CD1c-positive myeloid dendritic cell (primary cell): ENCODE results near the gene ZBTB24.

Source experiments
- DNase-seq: peaks from one replicate; pipeline ENCODE4 v3.0.0-alpha.2; 2016; ENCODE audit errors: extremely low spot score

The ZBTB24 gene

GRCh38 chr6:109451376-109451775 is 31.6 kb downstream of the ZBTB24 start:
- DNase-seq, result no peak

GRCh38 chr6:109450801-109451200 is 32.2 kb downstream of the ZBTB24 start:
- DNase-seq, result no peak

DNA sequence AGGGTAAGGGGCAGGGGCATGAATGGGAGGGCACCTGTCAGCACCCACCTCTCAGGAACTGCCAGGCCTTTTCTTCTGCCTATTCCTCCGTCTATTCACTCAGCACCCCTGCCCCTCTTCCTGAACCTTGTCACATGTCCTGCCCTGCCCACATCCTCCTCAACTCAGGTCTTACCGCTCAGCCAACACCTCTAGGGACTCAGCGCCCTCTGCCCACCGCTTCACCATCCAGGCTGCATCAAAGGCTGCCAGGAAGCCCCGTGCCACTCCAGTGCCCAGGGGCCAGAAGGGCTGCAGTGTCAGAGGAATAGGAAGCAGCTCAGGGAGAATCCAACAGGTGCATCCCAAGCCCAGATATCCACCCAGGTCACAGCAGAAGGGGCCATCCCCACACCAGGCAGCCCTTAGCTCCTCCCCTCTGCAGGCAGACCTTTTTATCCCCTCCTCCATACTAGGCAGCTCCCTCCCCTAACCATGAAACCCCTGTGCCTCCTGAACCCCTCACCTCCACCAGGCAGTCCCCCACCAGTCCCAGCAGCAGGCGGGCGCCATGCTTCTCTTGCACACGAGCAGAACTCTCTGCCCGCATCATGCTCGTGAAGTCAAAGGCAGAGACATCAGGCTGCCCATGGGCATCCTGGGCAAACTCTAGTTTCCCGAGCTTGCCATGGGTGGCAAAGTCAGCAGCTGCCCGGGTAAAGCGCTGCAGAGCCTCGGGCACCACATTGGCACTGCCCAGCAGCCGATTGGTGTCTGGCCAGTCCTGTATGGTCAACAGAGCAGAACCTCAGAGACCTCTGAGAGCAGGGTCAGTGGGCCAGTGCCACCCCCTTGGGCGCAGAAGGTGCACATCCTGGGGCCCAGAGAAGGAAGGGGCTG is 33.0 kb downstream of the ZBTB24 start:
- no peak for DNase-seq

DNA sequence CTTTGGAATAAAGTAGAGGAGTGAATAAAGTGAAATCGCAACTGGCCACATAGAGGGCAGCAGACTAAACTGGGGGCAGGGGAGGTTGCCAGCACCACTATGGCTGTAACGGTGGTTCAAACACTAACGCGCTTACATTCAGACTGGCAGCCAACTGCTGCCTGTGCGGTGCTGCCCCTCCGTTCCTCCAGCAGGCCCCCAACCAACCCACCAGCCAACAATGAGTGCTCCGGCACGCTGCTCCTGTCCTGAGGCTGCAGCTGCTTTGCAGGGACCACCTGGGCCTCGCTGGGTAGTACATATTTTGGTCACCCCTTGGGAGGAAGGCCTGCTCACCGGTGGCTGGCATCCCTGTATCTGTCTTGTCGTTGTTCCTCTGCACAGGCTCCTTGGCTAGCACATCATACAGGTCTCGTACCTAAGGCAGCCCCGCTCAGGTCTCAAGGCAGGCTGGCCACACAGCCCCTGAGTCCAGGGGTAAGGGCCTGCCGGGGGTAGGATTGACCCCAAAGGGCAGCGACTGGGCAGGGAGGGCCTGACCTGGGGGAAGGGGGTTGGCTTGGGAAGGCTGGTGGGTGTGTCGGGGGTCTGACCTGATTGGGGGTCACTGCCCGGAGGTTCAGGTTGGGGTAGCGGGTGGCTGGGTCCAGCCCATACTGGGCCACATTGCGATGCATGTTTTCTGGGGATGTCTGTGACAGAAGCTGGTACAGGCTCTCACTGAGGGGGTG is 33.8 kb downstream of the ZBTB24 start:
- DNase-seq, result no peak

DNA sequence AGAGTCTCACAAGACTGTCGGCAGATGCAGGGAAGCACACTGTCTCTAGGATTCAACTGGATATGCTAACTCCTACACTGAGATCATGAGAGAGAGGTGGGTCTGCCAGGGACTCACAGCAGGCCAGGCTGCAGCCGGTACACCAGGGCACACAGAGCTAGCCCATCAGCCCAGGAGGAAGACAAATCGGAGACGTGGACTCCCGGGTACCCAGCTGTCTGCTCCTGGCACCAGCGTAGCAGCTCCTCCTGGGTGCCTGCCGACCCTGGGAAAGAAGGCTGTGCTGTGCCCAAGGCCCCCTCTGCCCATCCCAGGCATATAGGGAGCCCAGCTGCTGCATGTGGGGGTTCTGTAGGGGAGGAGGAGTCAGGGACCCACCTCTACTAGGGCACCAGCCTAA is 34.4 kb downstream of the ZBTB24 start:
- DNase-seq, result no peak

GRCh38 chr6:109447878-109448555 is 35.0 kb downstream of the ZBTB24 start:
- DNase-seq, result peak; percentile 29

- no peak for DNase-seq
Measured at GRCh38 chr6:109447087-109447486, 35.9 kb downstream of the ZBTB24 start.

DNA sequence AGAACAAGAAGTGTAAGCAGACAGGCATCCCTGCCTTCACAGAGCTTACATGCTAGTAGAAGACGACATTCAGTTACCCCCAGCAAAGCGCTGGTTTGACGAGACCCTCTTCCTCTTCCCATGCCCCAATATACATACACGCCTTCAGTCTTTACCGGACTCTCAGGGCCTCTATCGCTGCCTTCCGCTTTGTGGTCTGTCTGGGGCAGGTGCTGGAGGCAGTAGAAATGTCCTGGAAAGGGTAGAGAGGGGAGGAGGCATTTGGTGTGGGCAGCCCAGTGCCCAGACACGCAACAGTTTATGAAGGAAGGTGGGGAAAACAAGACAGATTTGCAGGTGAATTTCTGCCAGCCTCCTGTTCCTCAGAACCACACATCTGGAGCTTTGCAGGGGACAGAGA is 36.5 kb downstream of the ZBTB24 start:
- peak; percentile 12 for DNase-seq

DNA sequence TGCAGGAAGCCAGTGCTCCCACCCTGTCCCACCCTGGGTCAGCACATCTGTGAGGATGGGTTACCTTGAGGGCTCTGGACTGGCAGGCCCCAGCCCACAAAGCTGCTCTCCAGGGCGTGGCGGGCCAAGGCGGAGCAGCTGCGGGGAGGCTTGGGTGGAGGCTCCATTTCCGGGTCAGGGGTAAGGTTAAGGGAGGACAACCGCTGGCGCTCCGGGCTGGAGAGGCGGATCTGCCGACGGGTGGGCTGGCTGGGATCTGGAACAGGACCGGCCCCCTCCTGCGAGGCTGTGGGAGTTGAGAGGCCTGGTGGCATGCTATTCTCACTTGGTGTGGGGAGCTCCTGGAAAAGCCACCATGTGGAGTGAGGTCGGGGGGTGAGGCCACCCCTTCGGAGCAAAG is 36.9 kb downstream of the ZBTB24 start:
- no peak for DNase-seq

DNA sequence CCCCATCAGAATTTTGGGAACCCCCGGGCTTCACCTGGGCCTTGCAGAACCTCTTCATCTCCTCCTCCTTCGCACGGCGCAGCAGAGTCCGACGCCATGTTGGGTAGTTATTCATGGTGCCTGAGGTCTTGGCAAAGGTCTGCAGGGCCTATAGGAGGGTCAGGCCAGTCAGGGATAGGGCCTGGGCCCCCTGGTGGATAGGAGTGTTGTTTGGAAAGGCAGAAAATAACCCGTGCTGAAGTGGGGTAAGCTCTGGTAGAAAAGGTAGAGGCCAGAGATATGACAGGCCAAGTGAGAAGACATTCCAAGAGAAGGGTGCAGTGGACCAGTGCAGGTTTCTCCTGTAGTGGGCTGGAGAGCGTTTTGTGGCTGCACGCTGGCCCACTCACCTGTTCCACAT is 37.6 kb downstream of the ZBTB24 start:
- DNase-seq, result no peak

DNA sequence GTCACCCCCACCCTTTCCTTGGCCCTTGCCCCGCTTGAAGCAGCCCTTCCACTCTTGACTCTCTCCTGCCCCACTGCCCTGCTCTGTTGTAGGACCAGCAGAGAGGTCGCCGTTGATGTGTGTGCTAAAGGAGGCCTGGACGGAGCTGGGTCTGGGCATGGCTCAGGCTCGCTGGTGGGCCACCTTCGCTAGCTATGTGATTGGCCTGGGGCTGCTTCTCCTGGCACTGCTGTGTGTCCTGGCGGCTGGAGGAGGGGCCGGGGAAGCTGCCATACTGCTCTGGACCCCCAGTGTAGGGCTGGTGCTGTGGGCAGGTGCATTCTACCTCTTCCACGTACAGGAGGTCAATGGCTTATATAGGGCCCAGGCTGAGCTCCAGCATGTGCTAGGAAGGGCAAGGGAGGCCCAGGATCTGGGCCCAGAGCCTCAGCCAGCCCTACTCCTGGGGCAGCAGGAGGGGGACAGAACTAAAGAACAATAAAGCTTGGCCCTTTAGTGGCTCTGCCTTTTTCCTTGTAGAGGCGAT is 39.5 kb downstream of the ZBTB24 start:
- no peak for DNase-seq

- no peak for DNase-seq
Measured at GRCh38 chr6:109442393-109442924, 40.6 kb downstream of the ZBTB24 start.

DNA sequence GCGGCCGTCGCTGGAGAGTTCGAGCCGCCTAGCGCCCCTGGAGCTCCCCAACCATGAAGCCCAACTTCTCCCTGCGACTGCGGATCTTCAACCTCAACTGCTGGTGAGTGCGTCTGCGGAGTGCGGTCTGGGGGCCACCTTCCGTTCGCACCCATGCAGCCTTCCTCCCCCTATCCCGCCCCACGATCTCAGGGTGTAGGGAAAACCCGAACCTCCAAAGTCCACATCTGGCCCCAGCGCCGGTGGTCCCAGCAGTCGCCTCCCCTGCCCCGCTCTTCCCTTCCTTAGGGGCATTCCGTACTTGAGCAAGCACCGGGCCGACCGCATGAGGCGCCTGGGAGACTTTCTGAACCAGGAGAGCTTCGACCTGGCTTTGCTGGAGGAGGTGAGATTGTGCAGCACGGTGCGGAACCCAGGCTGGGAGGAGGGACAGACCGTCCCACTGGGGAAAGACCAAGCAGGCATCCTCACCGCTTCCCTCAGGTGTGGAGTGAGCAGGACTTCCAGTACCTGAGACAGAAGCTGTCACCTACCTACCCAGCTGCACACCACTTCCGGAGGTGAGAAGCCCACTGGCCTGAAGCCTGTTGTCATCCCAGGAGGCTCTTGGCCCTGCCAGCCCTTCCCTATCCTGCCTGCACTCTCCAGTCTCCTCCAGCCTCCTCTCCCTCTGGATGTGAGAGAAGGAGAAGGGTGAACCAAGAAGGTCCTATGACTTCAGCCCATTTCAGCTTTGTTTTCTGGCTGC is 41.8 kb downstream of the ZBTB24 start:
- peak; percentile 58 for DNase-seq

GRCh38 chr6:109440331-109441068 is 42.5 kb downstream of the ZBTB24 start, which contains the start of the genes PPIL6 and SMPD2:
Gene PPIL6, minus strand, starts transcription at chr6:109440628. Its CDS starts 38 bp downstream, at chr6:109440590.
Gene SMPD2, plus strand, starts transcription at chr6:109440724. Its CDS starts 398 bp downstream, at chr6:109441122.
- DNase-seq, result peak; percentile 95

DNA sequence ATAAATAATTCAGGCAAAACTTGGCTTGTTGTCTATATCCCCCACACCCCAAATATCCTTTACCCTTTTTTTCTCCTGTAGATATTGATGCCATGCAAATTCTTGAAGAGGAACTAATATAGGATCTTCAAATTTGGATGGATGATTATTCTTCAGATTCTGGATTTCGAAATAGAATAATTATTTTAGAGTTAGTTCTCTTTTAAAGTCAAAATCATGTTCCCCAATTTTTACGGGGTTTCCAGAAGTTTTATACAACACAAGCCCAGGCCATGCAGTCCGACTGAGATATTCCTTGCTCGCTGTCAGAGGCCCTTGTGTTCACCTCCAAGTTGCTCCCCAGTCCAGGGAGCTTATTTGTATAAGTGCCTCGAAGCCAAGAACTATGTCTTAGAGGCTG is 47.0 kb downstream of the ZBTB24 start:
- peak; percentile 33 for DNase-seq

DNA sequence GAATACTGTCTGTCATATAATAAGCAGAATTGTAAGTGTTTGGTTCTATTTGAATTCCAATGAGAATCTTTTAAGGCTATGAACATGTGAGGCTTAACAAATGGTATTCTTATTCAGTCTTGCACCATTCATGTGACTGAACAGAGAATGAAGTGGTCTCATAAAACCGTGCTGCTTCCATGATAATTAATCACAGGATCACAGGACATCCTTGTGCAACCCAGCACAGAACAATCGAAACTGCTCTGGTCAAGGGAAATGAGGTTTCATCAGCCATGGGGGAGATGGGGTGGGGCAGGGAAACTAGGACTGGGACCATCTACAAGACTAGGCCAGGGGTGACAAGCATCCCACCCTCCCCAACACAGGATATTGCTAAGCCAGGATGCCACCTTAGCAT is 48.6 kb downstream of the ZBTB24 start:
- peak; percentile 38 for DNase-seq

DNA sequence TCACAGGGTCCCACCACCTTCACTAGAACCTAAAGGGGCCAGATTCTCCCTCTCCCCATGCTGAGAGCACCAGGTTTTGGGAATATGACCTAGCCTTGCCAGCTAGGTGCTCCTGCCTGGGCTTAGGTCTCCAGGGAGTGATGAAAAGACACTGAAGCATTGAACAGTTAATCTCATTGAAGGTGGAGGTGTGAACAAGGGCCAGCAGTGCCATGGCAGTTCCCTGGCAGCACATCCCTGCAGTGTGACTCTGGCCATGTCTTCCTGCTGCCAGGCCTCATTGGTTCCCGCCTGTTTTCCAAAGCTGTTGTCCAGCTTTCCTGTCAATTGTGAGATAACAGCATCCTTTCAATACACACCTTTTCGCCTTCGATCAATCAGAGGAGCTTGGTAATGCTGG is 53.5 kb downstream of the ZBTB24 start:
- no peak for DNase-seq

GRCh38 chr6:109428889-109429477 is 54.0 kb downstream of the ZBTB24 start:
- no peak for DNase-seq

- DNase-seq, result no peak
Measured at GRCh38 chr6:109424946-109425345, 58.1 kb downstream of the ZBTB24 start.

DNA sequence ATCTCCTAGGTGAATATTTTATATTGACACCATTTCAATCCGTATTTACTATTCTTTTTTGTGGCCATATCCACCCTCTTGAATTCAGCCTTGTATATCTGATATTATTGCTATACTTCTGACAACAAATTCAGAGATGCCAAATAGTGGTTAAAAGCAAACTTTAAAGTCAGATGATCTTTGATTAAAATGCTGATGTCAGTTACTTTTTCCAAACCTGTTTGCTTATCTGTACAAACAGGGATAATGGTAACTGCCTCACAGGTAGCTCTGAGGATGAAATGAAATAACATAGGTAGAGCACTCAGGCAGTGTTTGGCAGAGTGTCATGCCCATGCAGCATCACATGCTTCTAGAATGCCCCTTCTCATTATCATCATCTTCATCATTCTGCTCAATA is 61.8 kb downstream of the ZBTB24 start:
- no peak for DNase-seq
